ENCODE data around the gene MMP27.

- TF ChIP-seq CTCF (conservative IDR thresholded peaks at IDR 0.05): no peak
- TF ChIP-seq EZH2 (IDR thresholded peaks at IDR 0.05; ENCODE audit: low read depth): no peak
Measured at GRCh38 chr11:102654761-102655160, 50.8 kb downstream of the MMP27 start.
